ENCODE data around the gene CDH8.
"Not testable (repeated sequence)": the region's sequence is repeated elsewhere in the genome, so short reads cannot be mapped to it uniquely, and the experiment has no call there.

Gene CDH8

GRCh38 chr16:61763013-61763412 is 273.2 kb downstream of the CDH8 start:
- no peak for DNase-seq

DNA sequence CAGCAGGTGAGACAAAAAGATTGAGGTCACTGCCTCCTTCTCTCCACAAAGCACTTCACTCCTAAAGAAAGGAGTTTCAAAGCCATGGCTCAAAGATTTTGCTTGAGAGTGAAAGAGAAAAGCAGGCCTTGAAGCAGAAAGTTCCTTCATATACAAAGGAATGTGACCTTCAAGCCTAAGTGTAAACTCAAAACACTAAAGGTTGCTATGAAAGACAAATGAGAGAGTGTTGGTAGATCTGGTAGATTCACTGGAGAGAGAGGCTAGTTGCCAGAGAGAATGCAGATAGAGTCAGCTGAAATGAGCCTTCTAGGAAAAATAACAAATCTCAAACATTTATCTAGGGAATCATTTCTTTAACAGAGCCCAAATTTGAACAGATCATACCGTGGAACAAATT is 305.2 kb downstream of the CDH8 start:
- no peak for DNase-seq

DNA sequence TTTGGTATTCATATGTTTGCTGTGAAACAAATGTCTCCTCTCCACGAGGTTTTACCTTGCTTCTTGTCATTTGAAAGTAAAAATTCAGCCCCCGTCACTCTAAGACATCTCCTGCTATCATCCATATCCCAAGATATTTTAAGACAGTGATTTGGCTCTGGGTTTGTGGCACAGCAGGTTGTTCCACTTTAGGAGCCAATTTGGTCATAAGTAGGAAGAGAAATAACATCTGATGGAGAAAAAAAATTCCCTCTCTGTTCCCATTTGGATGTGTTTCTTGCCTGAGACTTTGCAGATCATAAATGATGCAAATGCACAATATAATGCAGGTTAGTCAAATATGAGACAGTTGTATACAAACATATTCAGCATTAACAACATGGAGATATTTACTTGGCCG is 309.5 kb downstream of the CDH8 start:
- no peak for DNase-seq

DNA sequence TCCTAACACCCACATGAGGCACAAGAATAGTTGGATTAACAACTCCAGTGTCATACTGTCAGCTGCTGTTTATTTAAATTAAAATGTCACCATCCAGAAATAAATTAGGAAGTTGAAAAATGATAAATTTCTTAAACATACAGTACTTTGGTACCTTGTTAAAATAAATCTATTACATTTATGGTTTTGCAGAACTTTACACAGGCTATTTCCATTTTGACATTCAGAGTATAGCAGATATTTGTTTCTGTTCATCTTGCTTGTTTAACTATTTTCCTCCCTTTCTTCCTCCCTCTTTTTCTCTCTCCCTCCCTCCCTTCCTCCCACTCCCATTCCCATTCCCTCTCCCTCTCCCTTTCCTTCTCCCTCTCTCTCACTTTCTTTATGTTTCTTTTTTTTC is 310.1 kb downstream of the CDH8 start:
- no peak for DNase-seq

GRCh38 chr16:61721544-61721943 is 314.7 kb downstream of the CDH8 start:
- DNase-seq, result no peak

DNA sequence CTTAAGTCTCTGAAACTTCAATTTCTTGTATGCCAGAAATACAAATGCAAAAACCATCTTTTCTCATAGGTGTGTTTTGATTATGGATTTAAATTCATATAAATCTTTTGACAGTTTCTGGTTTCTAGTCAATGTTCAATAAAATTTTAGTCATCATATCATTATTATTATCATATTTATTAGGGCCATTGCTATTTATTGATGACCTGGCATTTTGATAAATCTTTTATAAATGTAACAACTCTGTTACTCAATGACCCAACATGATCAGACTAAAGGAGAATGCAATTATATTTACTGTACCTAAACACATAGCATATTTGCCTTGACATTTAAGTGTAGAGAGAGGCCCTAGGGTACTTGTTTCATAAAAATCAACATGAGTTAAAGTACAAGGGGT is 320.8 kb downstream of the CDH8 start:
- DNase-seq, result no peak

DNA sequence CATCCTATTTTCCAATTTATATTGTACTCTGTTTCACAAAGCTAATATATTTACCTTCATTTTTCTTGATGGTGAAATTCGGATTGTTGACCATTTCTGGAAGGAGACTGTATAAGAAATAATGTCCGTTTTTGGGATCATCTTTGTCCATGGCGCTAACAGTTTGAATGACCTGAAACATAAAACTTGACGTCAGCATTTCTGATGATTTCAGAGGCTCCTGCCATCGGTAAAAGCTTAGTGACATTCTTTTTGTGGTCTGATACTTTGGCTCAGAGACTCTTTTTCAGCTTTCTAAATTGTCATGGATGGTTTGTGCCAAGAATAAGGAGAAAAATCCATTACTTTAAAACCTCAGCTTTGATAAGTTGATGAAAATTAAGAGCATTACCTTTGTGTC is 322.5 kb downstream of the CDH8 start:
- no peak for DNase-seq

GRCh38 chr16:61699640-61700039 is 336.6 kb downstream of the CDH8 start:
- not testable (repeated sequence) for DNase-seq

DNA sequence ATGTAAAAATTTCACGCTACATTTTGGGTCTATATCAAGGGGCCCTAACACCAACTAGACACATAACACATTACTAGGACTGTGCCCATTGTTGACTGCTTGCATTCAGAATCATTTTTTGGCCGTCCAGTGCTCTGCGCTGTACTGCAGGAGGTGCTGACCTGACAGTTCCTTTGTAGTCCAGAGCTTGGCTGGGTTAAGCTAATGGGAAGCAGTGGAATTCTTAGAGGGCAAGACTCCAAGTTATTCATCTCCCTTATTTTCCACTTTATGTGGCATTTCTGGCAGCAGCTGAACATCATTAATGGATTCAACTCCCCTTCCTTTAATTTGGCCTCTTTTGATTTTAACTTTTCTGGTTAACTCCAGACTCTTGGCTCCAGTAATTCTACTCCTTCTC is 351.7 kb downstream of the CDH8 start:
- DNase-seq, result no peak

DNA sequence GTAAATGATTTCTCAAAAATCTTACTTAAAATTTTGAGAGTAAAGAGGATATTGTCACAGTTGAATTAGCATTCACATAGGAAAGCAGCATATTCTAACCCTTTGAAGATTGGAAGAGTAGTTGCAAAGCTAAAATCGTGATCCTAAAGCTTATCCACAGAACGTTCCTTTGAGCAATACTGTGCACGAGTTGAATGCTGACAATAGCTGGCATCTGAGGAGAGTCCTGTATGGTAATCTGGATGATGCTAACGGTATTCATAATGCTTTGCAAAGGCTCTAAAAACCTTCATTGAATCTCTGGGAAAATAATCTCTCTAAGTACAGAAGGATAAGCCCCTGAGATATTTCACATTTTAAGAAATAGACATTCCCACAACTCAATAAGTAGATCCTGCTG is 354.6 kb downstream of the CDH8 start:
- DNase-seq, result no peak

DNA sequence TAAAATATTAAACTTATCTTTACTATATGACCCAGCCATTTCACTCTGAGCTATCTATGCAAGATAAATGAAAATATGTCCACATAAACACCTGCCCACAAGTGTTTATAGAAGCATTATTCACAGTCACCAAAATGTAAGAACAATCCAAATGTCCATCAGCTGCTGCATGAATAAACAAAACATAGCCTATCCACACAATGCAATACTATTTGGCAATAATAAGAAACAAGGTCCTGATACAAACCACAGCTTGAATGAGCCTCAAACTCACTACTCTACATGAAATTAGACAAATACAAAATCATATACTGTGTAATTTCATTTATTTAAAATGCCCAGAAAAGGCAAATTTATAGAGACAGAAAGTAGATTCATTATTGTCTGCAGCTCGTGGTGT is 355.1 kb downstream of the CDH8 start:
- DNase-seq, result no peak

DNA sequence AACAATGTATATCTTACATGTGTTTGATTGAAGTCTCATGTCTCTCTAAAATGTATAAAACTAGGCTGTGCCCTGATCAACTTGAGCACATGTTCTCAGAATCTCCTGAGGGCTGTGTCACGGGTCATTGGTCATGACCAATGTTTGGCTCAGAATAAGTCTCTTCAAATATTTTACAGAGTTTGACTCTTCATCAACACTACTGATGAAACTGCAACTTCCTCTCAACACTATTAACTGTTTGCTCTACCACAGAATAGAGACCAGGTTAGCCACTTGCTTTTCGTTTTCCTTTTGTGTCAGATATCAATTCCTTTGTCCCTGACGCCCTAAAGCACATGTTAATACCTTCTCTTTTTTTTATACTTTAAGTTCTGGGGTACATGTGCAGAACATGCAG is 358.1 kb downstream of the CDH8 start:
- no peak for DNase-seq

- no peak for DNase-seq
Measured at GRCh38 chr16:61677776-61678175, 358.5 kb downstream of the CDH8 start.

DNA sequence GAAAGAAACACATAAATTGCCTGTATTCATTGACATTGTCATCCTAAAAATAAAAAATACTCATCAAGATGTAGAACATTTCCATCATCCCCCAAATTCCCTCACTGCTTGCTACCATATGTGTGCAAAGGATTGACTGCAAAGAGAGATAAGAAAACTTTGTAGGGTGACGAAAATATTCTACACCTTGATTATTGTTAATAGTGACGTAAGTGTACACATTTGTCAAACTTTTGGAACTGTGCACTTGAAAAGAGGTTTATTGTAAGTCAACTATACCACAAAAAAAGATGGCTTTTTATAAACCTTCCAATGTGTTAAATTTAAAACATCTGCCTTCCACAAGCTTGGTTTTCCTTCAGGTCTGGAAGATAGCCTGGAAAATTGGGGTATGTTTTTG is 359.5 kb downstream of the CDH8 start:
- no peak for DNase-seq

GRCh38 chr16:61671161-61671560 is 365.1 kb downstream of the CDH8 start:
- no peak for DNase-seq

GRCh38 chr16:61665512-61665911 is 370.7 kb downstream of the CDH8 start:
- DNase-seq, result no peak

DNA sequence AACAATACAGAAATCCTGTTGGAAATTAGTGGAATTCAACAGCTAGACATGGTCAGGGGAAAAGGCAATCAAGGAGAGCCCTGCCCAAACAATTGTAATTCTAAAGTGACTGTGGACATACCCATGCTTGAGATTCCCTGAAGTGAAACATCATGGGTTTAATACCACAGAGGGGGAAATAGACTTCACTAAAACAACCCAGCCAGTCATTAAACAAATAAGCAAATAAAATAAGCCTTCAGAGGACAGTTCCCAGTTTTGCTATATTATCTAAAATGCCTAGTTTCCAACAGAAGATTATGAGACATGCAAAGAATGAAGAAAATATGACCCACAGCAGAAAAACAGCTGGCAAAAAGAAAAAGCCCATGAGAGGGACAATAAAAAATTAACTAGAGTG is 376.3 kb downstream of the CDH8 start:
- DNase-seq, result no peak

DNA sequence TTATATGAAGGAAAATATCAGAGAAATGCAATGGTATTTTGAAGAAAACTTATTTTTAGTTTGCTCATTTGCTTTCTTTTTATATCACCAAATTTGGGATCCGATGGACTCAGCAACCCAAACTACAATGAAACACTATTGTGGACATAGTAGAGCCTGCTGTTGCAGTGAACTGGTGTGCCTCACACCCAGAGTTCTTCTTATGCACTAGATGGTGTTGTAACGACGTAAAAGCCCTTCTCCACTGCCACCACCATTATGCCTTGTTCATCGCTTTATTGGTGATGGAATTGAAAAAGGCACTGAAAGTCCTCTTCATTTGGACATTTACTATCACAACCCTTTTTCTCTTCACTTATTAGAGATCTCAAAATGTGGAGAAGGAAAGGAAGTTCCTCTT is 381.3 kb downstream of the CDH8 start:
- DNase-seq, result no peak

DNA sequence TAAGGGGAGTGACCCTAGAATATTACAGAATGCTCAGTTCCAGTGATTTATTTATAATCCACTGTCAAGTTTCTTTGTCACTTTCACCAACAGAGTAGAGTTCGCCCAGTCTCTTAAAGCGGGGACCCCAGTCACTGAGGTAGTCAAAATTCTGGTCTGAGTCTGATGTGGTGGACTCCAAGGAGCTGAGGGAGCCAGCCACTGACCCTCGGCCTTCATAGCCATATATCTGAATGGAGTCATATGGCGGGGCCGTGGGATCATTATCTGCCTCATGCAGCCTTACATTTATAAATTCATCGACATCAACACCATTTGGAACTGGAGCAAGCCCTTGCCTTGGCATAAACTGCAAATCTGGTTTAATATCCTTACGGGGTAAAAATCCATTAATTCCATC is 382.7 kb downstream of the CDH8 start:
- no peak for DNase-seq

DNA sequence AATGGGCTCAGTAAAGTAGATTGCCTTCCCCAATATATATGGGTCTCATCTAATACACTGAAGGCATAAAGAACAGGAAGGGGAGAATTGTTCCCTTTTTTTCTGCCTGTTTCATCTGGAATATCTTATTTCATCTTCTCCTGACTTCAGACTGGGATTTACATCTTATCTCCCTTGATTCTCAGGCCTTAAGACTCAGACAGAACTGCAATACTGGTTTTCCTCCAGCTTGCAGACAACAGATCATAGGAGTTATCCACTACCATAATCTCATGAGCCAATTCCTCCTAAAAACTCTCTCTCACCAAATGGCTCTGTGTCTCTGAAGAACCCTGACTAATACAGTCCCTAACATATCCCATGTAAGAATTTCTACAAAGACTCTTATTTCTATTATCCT is 390.7 kb downstream of the CDH8 start:
- no peak for DNase-seq

DNA sequence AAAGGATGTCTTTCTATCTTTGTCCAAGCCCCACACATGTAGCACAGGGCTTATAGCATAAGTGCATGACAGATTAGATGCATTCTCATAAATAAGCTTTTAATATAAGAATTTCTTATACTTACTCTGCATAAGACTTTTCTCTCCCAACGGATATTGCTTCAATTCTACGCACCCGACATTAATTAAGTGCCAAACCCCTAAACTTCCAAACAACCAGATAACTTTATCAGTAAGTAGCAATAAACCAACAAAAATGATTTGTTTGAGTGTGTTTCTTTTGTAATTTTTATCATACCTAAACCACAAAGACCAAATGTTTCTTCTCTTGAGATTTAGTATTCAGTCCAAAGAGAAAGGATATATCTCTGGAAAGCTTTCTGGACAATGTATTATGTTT is 391.5 kb downstream of the CDH8 start:
- no peak for DNase-seq

DNA sequence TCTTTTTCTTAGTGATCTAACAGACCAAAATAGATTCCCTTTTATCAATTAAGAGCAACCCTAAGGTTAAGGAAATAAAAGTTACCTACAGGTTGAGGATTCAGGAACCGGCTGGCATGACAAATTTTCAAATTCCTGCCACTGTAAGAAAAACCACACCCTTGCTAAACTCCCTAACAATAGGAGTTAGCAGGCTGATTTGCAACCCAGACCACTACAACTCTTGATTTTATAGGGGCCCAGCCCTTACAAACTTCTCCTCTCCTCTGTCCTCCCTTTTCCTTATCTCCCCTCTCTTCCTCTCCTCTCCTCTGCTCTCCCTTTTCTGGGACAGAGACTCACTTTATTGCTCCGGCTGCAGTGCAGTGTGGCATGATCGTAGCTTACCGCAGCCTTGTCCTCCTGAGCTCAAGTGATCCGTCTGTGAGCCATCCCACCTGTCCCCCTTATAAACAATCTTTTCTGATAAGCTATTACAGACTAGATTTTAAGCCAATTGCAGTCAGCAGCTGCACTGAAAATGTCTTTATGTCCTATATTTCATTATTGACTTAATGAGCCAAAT is 418.9 kb downstream of the CDH8 start:
- DNase-seq, result no peak

DNA sequence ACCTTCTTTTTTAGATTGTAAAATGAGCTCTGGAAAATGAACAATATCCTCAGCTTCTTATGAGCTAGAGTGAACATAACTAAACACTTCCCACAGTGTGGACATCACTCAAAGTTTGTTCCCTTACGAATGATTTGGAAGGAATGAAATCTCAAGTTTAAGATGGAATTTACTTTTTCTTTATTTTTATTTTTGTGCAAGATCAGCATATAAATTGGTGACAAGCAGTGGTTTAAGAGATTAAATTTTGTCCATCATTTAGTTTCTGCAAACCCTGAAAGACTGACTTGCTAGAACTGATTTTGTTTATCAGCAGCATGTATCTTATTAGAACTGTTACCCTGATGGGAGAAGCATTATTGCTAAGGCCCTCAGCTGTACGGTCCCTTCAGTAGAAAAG is 420.1 kb downstream of the CDH8 start:
- DNase-seq, result no peak

DNA sequence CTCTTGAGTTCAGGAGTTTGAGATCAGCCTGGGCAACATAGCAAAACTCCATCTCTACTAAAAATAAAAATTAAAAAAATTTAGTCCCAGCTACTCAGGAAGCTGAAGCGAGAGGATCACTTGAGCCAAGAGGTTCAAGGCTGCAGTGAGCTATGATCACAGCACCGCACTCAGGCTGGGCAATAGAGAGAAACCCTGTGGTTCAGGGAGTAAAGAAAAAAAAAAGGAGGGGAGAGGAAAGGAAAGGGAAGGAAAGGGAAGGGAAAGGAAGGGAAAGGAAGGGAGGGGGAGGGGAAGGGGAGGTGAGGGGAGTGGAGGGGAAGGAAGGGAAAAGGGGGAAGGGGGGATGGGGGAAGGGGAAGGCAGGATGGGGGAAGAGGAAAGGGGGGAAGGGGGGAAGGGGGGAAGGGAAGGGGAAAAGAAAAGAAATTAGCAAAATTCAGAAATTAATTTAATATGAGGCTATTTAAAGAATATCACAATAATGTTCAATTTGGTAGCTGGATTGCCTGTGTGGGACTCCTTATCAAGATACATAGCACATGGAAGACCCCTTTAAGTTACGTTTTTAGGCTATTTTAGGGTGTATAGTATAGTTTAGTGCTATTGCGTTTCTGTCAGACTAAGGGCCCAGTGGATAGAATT is 424.3 kb downstream of the CDH8 start:
- no peak for DNase-seq

DNA sequence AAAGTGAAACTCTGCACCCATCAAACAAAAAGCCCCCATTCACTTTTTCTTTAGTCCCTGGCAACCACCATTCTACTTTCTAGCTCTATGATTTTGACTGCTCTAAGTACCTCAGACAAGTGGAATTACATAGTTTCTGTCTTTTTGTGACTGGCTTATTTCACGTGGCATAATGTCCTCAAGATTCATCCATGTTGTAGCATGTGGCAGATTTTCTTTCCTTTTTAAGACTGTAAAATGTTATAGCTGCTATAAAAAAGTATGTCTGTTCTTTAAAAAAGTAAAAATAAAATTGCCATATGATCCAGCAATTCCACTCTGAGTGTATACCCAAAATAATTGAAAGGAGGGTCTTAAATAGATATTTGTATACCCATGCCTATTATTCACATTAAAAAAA is 429.7 kb downstream of the CDH8 start:
- DNase-seq, result no peak

Data from T-helper 2 cell (primary cell).